ENCODE data around the gene TES.

Gene TES

GRCh38 chr7:116169060-116169459, 41.3 kb upstream of the TES start:
- Histone ChIP-seq H3K79me2 (ENCODE audit: control insufficient read depth, insufficient read depth, low read length, poor library complexity) (no peaks in the 10 kb centered on the region), H4K8ac (ENCODE audit: low read depth, low read length) (no peak overlapping the region), H2AK5ac (ENCODE audit: low read length) (no peak overlapping the region), H3K79me1 (ENCODE audit: low read length) (no peaks in the 10 kb centered on the region), H3K4me2 (ENCODE audit: low read length) (no peak overlapping the region), H3K27ac (ENCODE audit: low read depth, low read length) (no peak overlapping the region), H3K27me3 (ENCODE audit: insufficient read depth, low read length) (no peaks in the 10 kb centered on the region), H3K4me3 (ENCODE audit: low read depth, low read length) (no peak overlapping the region), H3K4me1 (ENCODE audit: control insufficient read depth in 1 of 2, insufficient read depth in 2 of 2, low read length in 2 of 2) (no peaks in the 10 kb centered on the region), H3K9me3 (ENCODE audit: insufficient read depth, low read depth, low read length) (no peaks in the 10 kb centered on the region), H2BK12ac (ENCODE audit: low read length) (no peak overlapping the region), H3K18ac (ENCODE audit: low read length) (no peak overlapping the region), H3K36me3 (ENCODE audit: control insufficient read depth in 1 of 2, insufficient read depth in 2 of 2, low read length in 2 of 2) (no peaks in the 10 kb centered on the region), H2BK120ac (ENCODE audit: insufficient read depth, low read length, poor library complexity) (no peak overlapping the region), H2AFZ (ENCODE audit: insufficient read depth, low read length, poor library complexity) (no peak overlapping the region), H3K4ac (ENCODE audit: low read depth, low read length) (no peak overlapping the region), H3K9ac (ENCODE audit: low read length) (no peak overlapping the region), H3K14ac (ENCODE audit: low read length) (no peak overlapping the region), H3K23ac (ENCODE audit: low read length) (no peak overlapping the region), H4K12ac (ENCODE audit: low read depth, low read length) (no peak overlapping the region), H4K91ac (ENCODE audit: low read depth, low read length) (no peak overlapping the region), H2BK5ac (ENCODE audit: low read depth, low read length, poor library complexity) (no peak overlapping the region)
- WGBS (ENCODE audit: extremely low coverage, insufficient coverage, insufficient read length) = no CpG with 5 or more reads among the region's 1 CpG
- no peak for DNase-seq

DNA sequence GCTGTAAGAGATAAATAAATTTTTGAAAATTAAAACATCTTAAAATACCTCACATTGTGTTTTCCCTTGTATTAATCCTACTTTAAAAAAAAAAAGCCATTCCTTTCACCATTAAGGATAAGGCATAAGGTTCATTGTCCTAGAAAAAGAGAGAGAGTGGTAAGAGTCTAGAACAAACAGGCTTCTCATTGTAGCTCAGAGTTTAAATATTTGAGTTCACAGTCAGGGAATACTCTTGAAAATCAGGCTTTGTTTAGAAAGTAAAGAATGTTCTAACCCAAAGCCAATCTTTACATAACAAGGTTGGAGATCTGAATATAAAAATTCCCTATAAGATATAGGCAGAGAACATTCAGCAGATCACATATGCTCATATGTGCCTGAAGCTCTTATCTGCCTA, 40.2 kb upstream of the TES start:
- no peak overlapping the region for H2AFZ ChIP-seq (ENCODE audit: insufficient read depth, low read length, poor library complexity)
- no peak overlapping the region for H3K4me2 ChIP-seq (ENCODE audit: low read length)
- H3K23ac ChIP-seq (ENCODE audit: low read length) = no peak overlapping the region
- no peak overlapping the region for H4K8ac ChIP-seq (ENCODE audit: low read depth, low read length)
- no peak overlapping the region for H4K12ac ChIP-seq (ENCODE audit: low read depth, low read length)
- no peak overlapping the region for H2BK5ac ChIP-seq (ENCODE audit: low read depth, low read length, poor library complexity)
- no peak overlapping the region for H3K4me3 ChIP-seq (ENCODE audit: low read depth, low read length)
- no peaks in the 10 kb centered on the region for H3K79me1 ChIP-seq (ENCODE audit: low read length)
- no peak overlapping the region for H3K4ac ChIP-seq (ENCODE audit: low read depth, low read length)
- no peaks in the 10 kb centered on the region for H3K27me3 ChIP-seq (ENCODE audit: insufficient read depth, low read length)
- H3K4me1 ChIP-seq (ENCODE audit: control insufficient read depth in 1 of 2, insufficient read depth in 2 of 2, low read length in 2 of 2) = no peaks in the 10 kb centered on the region
- no peak overlapping the region for H3K27ac ChIP-seq (ENCODE audit: low read depth, low read length)
- no peak overlapping the region for H3K18ac ChIP-seq (ENCODE audit: low read length)
- H3K9me3 ChIP-seq (ENCODE audit: insufficient read depth, low read depth, low read length) = no peaks in the 10 kb centered on the region
- H3K14ac ChIP-seq (ENCODE audit: low read length) = no peak overlapping the region
- no peaks in the 10 kb centered on the region for H3K79me2 ChIP-seq (ENCODE audit: control insufficient read depth, insufficient read depth, low read length, poor library complexity)
- no peak overlapping the region for H2AK5ac ChIP-seq (ENCODE audit: low read length)
- no peak overlapping the region for H2BK120ac ChIP-seq (ENCODE audit: insufficient read depth, low read length, poor library complexity)
- no peak overlapping the region for H4K91ac ChIP-seq (ENCODE audit: low read depth, low read length)
- no peak overlapping the region for H2BK12ac ChIP-seq (ENCODE audit: low read length)
- DNase-seq = no peak
- H3K9ac ChIP-seq (ENCODE audit: low read length) = no peak overlapping the region
- no peaks in the 10 kb centered on the region for H3K36me3 ChIP-seq (ENCODE audit: control insufficient read depth in 1 of 2, insufficient read depth in 2 of 2, low read length in 2 of 2)

DNA sequence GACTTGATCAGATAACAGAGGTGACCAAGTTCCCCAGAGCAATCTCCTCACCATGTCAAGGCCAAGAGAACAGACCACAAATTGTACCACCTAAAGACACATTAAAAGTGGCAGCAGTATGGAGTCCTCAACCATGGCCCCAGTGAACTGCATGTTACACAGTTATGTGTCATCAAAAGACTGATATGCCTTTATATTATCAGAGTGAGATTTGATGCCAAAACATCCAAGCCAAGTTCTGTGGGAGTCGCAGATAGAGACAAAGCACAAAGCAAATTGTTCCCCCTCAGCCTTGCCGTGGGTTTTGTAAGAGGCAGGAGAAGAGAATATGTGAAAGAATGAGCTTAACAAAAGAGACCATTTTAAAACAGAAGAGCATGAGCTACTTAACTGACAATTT, 39.2 kb upstream of the TES start:
- Histone ChIP-seq H3K79me1 (ENCODE audit: low read length) (no peaks in the 10 kb centered on the region), H3K79me2 (ENCODE audit: control insufficient read depth, insufficient read depth, low read length, poor library complexity) (no peaks in the 10 kb centered on the region), H3K9me3 (ENCODE audit: insufficient read depth, low read depth, low read length) (no peaks in the 10 kb centered on the region), H3K27me3 (ENCODE audit: insufficient read depth, low read length) (no peaks in the 10 kb centered on the region), H3K4ac (ENCODE audit: low read depth, low read length) (no peak overlapping the region), H2BK120ac (ENCODE audit: insufficient read depth, low read length, poor library complexity) (no peak overlapping the region), H2BK5ac (ENCODE audit: low read depth, low read length, poor library complexity) (no peak overlapping the region), H4K91ac (ENCODE audit: low read depth, low read length) (no peak overlapping the region), H4K8ac (ENCODE audit: low read depth, low read length) (no peak overlapping the region), H3K9ac (ENCODE audit: low read length) (no peak overlapping the region), H3K18ac (ENCODE audit: low read length) (no peak overlapping the region), H3K27ac (ENCODE audit: low read depth, low read length) (no peak overlapping the region), H3K23ac (ENCODE audit: low read length) (no peak overlapping the region), H3K4me1 (ENCODE audit: control insufficient read depth in 1 of 2, insufficient read depth in 2 of 2, low read length in 2 of 2) (no peaks in the 10 kb centered on the region), H2BK12ac (ENCODE audit: low read length) (no peak overlapping the region), H2AFZ (ENCODE audit: insufficient read depth, low read length, poor library complexity) (no peak overlapping the region), H2AK5ac (ENCODE audit: low read length) (no peak overlapping the region), H3K4me3 (ENCODE audit: low read depth, low read length) (no peak overlapping the region), H3K4me2 (ENCODE audit: low read length) (no peak overlapping the region), H3K36me3 (ENCODE audit: control insufficient read depth in 1 of 2, insufficient read depth in 2 of 2, low read length in 2 of 2) (no peaks in the 10 kb centered on the region), H4K12ac (ENCODE audit: low read depth, low read length) (no peak overlapping the region), H3K14ac (ENCODE audit: low read length) (no peak overlapping the region)
- WGBS (ENCODE audit: extremely low coverage, insufficient coverage, insufficient read length) = no CpG with 5 or more reads among the region's 2 CpGs
- DNase-seq = no peak

GRCh38 chr7:116172353-116172752, 38.0 kb upstream of the TES start:
- H2BK120ac ChIP-seq (ENCODE audit: insufficient read depth, low read length, poor library complexity) = no peak overlapping the region
- H4K8ac ChIP-seq (ENCODE audit: low read depth, low read length) = no peak overlapping the region
- no peak for DNase-seq
- H2BK12ac ChIP-seq (ENCODE audit: low read length) = no peak overlapping the region
- H3K23ac ChIP-seq (ENCODE audit: low read length) = no peak overlapping the region
- no peaks in the 10 kb centered on the region for H3K27me3 ChIP-seq (ENCODE audit: insufficient read depth, low read length)
- H2AK5ac ChIP-seq (ENCODE audit: low read length) = no peak overlapping the region
- no peak overlapping the region for H3K14ac ChIP-seq (ENCODE audit: low read length)
- H3K9ac ChIP-seq (ENCODE audit: low read length) = no peak overlapping the region
- no peaks in the 10 kb centered on the region for H3K36me3 ChIP-seq (ENCODE audit: control insufficient read depth in 1 of 2, insufficient read depth in 2 of 2, low read length in 2 of 2)
- H3K4me2 ChIP-seq (ENCODE audit: low read length) = no peak overlapping the region
- H3K27ac ChIP-seq (ENCODE audit: low read depth, low read length) = no peak overlapping the region
- no peak overlapping the region for H3K4ac ChIP-seq (ENCODE audit: low read depth, low read length)
- H4K12ac ChIP-seq (ENCODE audit: low read depth, low read length) = no peak overlapping the region
- no peaks in the 10 kb centered on the region for H3K79me1 ChIP-seq (ENCODE audit: low read length)
- H3K79me2 ChIP-seq (ENCODE audit: control insufficient read depth, insufficient read depth, low read length, poor library complexity) = no peaks in the 10 kb centered on the region
- H2BK5ac ChIP-seq (ENCODE audit: low read depth, low read length, poor library complexity) = no peak overlapping the region
- H2AFZ ChIP-seq (ENCODE audit: insufficient read depth, low read length, poor library complexity) = no peak overlapping the region
- no peaks in the 10 kb centered on the region for H3K9me3 ChIP-seq (ENCODE audit: insufficient read depth, low read depth, low read length)
- no peak overlapping the region for H3K18ac ChIP-seq (ENCODE audit: low read length)
- no peak overlapping the region for H3K4me3 ChIP-seq (ENCODE audit: low read depth, low read length)
- H3K4me1 ChIP-seq (ENCODE audit: control insufficient read depth in 1 of 2, insufficient read depth in 2 of 2, low read length in 2 of 2) = no peaks in the 10 kb centered on the region
- H4K91ac ChIP-seq (ENCODE audit: low read depth, low read length) = no peak overlapping the region

Data from trophoblast cell (in vitro differentiated cells and primary cell).